GM21528 (cell line): ENCODE results near the gene CFAP77.
"Not testable (repeated sequence)": the region's sequence is repeated elsewhere in the genome, so short reads cannot be mapped to it uniquely, and the experiment has no call there.

Experiments used
- ATAC-seq: cut with Tn5 transposase; IDR thresholded peaks from one replicate; pipeline ENCODE4 v1.9.1; 2021; ENCODE audit warnings: mild to moderate bottlenecking, moderate library complexity; ENCODE audit not compliant: unreplicated experiment, low FRiP score

The CFAP77 gene

DNA sequence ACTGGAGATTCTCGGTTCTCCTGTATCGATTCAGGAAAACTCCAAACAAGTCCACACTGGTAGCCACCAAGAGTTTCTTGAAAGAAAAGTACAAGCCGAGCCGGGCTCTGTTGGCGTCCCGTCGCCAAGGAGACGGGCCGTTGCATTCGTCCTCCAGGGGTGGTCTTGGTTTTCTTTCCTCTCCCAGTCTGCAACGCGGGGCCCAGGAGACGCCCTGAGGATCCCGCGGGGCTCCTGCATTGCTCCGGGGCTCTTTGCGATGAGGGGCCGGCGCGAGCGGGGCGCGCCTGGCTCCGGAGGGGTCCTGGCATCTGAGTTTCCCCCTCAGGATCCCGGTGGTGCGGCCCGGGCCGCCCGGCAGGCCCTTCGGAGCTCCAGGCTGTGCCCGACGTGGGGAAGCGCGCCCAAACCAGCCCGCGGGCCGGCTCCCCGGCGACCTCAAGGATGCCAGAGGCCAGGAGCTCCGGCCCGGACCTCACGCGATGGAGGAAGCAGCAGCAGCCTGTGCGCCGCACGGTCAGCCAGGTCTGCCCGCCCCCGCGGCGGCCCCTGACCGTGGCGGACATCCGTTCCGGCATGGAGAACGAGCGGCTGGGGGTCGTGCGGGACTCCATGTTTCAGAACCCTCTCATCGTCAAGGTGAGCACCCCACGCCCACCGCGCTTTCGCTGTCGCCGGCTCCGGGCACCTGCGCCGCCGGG lies at the start of gene CFAP77:
Gene CFAP77 (plus strand): TSS at position 384 of the 701 bp plus-strand sequence. CDS start 61 bp downstream, at position 445.
- ATAC-seq, result no peak

GRCh38 chr9:132364068-132364467 lies 45.9 kb upstream of the CFAP77 start:
- no peak for ATAC-seq

DNA sequence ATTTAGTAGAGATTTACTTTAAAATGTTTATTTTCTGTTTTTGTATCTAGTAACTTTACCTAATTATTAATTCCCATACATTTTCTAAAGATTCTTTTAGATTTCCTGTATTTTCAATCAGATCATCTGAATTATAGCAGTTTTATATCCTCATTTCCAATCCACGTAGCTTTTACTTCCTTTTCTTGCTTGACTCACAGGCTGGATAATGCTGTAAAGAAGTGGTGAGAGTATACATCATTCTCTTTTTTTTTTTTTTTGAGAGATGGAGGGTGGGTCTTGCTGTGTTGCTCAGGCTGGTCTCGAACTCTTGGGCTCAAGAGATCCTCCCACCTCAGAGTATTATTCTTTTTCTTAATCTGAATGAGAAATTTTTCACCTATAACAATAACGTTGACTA lies 44.0 kb upstream of the CFAP77 start:
- no peak for ATAC-seq

- ATAC-seq, result no peak
These were observed 43.5 kb upstream of the CFAP77 start for GRCh38 chr9:132366481-132366880.

GRCh38 chr9:132367613-132368313 lies 42.2 kb upstream of the CFAP77 start:
- no peak for ATAC-seq

GRCh38 chr9:132369421-132369820 lies 40.6 kb upstream of the CFAP77 start:
- no peak for ATAC-seq

- no peak for ATAC-seq
These were observed 39.4 kb upstream of the CFAP77 start for GRCh38 chr9:132370592-132370991.

DNA sequence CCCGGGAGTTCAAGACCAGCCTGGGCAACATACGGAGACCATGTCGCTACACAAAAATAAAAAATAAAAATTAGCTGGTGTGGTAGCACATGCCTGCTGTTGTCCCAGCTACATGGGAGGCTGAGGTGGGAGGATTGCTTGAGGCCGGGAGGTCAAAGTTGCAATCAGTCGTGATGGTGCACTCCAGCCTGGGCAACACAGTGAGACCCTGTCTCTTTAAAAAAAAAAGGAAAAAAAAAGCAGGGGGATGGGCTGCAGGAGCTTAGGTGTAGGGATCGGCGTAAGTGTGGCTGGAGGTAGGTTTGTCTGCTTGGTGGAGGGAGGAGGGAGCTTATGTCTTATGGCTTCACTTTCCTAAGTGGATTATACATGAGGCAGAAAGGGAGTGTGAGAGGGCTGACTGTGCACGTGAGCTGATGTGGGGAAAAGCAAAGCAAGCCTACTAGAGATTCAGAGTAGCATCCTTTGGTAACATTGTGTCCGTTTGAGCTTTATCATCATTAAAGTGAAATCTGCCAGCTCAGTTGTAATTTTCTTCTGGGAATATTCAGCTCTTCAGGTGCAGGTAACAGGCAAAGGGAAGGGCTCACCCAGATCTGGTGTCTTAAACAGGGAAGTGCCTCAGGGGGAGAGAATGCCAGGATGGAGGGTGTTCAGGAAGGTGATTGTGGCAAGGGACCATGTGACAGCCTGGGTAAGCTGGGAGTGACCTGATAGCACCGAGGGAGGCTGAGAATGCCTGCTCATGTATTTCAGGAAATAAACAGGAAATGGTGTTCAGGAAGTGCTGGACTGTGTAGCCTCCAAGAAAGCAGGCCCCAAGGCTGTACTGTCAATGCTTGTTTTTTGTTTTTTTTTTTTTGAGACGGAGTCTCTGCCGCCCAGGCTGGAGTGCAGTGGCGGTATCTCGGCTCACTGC lies 37.6 kb upstream of the CFAP77 start:
- ATAC-seq, result no peak

DNA sequence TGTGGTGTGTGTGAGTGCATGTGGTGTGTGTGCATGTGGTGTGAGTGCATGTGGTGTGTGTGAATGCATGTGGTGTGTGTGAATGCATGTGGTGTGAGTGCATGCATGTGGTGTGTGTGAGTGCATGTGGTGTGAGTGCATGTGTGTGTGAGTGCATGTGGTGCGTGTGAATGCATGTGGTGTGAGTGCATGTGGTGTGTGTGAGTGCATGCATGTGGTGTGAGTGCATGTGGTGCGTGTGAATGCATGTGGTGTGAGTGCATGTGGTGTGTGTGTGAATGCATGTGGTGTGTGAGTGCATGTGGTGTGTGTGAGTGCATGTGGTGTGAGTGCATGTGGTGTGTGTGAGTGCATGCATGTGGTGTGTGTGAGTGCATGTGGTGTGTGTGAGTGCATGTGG lies 32.2 kb upstream of the CFAP77 start:
- ATAC-seq, result not testable (repeated sequence)

DNA sequence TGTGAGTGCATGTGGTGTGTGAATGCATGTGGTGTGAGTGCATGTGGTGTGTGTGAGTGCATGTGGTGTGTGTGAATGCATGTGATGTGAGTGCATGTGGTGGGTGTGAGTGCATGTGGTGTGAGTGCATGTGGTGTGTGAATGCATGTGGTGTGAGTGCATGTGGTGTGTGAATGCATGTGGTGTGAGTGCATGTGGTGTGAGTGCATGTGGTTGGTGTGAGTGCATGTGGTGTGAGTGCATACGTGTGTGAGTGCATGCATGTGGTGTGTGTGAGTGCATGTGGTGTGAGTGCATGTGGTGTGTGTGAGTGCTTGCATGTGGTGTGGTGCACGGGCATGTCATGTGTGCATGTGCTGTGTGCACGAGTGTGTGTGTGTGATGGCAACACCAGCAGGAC lies 31.6 kb upstream of the CFAP77 start:
- not testable (repeated sequence) for ATAC-seq

DNA sequence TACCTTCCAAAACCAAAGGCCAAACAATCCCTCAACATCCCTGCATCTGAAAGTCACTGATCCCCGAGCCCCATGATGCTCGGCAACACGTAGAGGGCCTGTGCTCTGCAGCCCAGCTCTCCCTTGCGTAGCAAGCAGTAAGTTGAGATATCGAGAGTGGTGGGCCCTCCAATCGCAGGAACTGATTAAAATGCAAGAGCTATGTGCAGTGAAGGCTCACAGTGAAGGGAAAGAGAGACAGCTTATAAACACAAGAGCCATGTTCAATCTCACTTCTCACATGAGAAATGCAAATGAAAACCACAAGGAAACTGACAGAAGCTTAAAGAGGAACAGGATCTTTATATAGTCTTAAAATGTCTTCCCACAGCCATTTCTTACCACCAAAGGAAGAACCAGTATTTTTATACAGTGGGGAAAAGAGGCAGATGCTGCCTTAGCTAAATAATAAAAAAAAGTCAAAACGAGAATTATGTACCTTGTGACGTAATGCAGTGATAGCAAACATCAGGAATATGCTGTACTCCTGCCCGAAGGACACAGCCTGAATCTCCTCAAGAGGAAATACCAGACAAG lies 28.0 kb upstream of the CFAP77 start:
- peak; percentile 65 for ATAC-seq

DNA sequence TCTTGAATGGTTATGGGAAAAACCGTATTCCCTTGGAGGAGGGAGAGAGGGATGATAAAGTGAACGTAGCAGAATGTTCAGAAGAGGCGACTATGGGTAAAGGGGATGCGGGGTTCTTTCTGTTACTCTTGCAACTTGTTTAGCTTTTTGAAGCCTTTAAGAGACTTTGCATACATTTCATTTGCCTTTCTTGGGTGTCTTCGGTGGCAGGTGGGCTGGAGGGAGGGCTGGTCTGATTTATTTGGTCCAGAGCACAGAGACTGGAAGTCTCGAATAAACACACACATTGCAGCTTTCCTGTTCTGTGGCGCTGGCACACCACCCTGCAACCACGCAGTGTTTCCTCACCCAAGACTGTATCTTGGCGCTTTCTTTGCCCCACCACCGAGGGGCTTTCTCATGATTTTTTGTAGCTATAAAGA lies 26.5 kb upstream of the CFAP77 start:
- no peak for ATAC-seq

DNA sequence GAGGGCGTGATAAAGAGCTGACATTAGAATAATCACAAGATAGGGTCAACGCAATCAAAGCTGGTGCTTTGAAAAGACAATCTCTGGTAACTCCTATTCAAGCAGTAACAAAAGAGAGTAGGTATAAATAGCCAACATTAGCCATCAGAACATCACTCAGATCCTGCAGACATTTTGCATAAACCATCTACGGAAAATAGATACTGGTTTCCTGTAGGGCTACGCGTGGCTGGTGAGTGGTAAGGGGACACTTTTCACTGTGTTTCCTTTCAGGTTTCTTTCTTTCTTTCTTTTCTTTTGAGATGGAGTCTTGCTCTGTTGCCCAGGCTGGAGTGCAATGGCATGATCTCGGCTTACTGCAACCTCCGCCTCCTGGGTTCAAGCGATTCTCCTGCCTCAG lies 25.6 kb upstream of the CFAP77 start:
- ATAC-seq, result no peak

DNA sequence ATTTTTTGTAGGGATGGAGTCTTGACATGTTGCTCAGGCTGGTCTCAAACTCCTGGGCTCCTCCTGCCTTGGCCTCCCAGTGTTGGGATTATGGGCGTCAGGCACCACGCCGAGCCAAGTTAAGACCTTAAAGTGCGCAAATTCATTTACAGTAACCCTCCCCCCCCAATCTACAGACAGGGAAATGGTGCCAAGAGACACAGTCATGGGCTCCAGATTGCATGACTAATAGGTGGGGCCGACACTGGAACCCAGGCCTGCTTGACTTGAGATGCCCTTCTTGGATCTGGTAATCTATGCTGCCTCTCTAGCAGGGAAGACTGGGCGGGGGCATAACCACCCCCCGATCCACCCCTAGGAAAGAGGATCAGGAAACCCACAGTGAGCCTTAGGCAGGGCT lies 22.9 kb upstream of the CFAP77 start:
- no peak for ATAC-seq

- no peak for ATAC-seq
These were observed 19.0 kb upstream of the CFAP77 start for GRCh38 chr9:132390966-132391365.

DNA sequence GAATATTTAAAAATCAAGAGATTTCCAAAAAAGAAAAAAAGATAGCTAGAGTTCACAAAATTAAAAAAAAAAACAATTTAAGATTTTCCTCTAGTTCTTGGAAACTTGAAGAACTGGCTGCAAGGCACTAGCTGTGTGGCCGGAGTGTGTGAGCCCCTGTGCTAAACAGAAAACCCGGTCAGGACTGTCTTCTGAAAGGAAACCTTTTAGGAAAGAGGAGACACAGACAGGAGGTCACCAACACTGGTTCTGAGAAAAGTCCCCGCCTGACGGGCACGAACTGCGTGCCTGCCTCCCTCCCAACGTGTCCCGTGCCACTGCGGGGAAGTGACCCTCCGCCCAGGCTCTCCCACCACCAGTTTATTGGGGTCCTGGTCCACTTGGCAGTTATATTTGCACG lies 18.6 kb upstream of the CFAP77 start:
- no peak for ATAC-seq

DNA sequence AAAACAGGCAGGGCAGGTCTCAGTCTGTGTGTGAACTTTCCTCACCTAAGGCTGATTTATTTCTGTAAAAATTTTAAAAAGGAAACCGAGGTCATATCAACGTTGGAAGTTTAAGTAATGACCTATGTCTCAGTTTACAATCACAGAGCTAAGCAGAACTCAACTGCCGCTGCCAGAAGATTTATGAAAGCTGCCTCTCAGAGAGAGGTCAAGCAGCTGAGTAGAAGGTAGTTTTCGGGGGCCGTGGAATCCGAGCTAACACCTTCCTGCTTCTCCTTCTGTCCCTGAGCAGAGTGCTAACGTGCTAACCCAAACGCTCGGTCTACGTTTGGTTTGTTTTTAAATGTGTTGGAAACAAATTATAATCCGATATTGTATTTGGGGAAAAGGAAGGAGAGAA lies 14.5 kb upstream of the CFAP77 start:
- no peak for ATAC-seq

GRCh38 chr9:132401824-132402223 lies 8.2 kb upstream of the CFAP77 start:
- no peak for ATAC-seq

GRCh38 chr9:132404228-132404881 lies 5.7 kb upstream of the CFAP77 start:
- ATAC-seq, result no peak

- ATAC-seq, result peak; percentile 62
These were observed 3.4 kb upstream of the CFAP77 start, which contains the start of gene TTF1 for GRCh38 chr9:132406554-132407122. Gene TTF1, minus strand, starts transcription at chr9:132406840. Its CDS starts 4,019 bp downstream, at chr9:132402821.
